HCT116 (cell line): Measurements from ENCODE around the gene ST6GALNAC2. TPM values are rescaled to one million over a fixed set of nuclear protein-coding genes. Genes with fewer than 3 reads are reported as not detected.

Experiments used
- ATAC-seq: fragments of 200-7000 bp; cut with Tn5 transposase; 2 replicates; pipeline ENCODE4 v1.9.1; 2020; ENCODE audit warnings: mild to moderate bottlenecking, moderate library complexity
- BruUV-seq: library from RNA; stranded (reverse); fragments of 400-500 nt; replicated peaks from 2 replicates; lab custom pipeline; 2021; lab: Mats Ljungman, UMichigan
- CTCF ChIA-PET: fragments of 300-600 bp; sonication (Branson Sonifier 250); formaldehyde crosslinking; loops from one replicate; lab custom pipeline; 2021; ENCODE audit warnings: antibody characterized with exemption; lab: Charles Lee
- POLR2A ChIA-PET: fragments of 300-600, 350-600 bp; sonication (Branson Sonifier 250); formaldehyde crosslinking; loops from one replicate; lab custom pipeline; 2021; ENCODE audit warnings: antibody characterized with exemption; lab: Charles Lee
- RAD21 ChIA-PET, 2 experiments: fragments of 300-600 bp; sonication (Branson Sonifier 250); formaldehyde crosslinking; loops; one replicate each; lab custom pipeline; 2023; ENCODE audit warnings: low total read pairs in 2 of 2; ENCODE audit not compliant: uncharacterized antibody in 2 of 2, unreplicated experiment in 2 of 2, low non-redundant PET in 1 of 2; lab: Charles Lee
- DNase-seq: peaks from one replicate; pipeline ENCODE4 v3.0.0-alpha.2; 2010; ENCODE audit warnings: low read depth, low spot score
- H2AFZ ChIP-seq: fragments of 200-600 bp; shearing (Covaris generic), sonication (generic); 2 replicates; pipeline ENCODE4 v1.6.1; 2017; ENCODE audit warnings: low read depth, mixed run types, mixed read lengths, antibody characterized with exemption, low read length; ENCODE audit not compliant: poor library complexity, severe bottlenecking
- H3K27ac ChIP-seq: 2 replicates; pipeline ENCODE4 v1.5.1; 2012; ENCODE audit warnings: low read depth, low read length
- H3K27me3 ChIP-seq: fragments of 200-600 bp; sonication (generic); 2 replicates; pipeline ENCODE4 v1.6.1; 2016; ENCODE audit warnings: mixed run types, low read length, mixed read lengths; ENCODE audit not compliant: insufficient read depth
- H3K36me3 ChIP-seq, 2 experiments: fragments of 200-500 bp in 1 of 2; fragments of 200-600 bp in 1 of 2; sonication (Bioruptor generic) in 1 of 2; sonication (generic) in 1 of 2; 2 replicates each; pipeline versions ENCODE4 v1.5.1 to v1.6.1; 2014 to 2016; ENCODE audit warnings: low read length in 2 of 2, inconsistent platforms in 1 of 2, mixed read lengths in 1 of 2, mixed run types in 1 of 2; ENCODE audit not compliant: insufficient read depth in 2 of 2, control insufficient read depth in 1 of 2
- H3K4me1 ChIP-seq, 2 experiments: fragments of 200-600 bp in 1 of 2; sonication (generic) in 1 of 2; 2 replicates each; pipeline versions ENCODE4 v1.5.1 to v1.6.1; 2012 to 2017; ENCODE audit warnings: low read length in 2 of 2, inconsistent platforms in 1 of 2, mild to moderate bottlenecking in 1 of 2, mixed read lengths in 1 of 2, mixed run types in 1 of 2, moderate library complexity in 1 of 2; ENCODE audit not compliant: insufficient read depth in 2 of 2, control insufficient read depth in 1 of 2
- H3K4me2 ChIP-seq: fragments of 200-600 bp; sonication (generic); 2 replicates; pipeline ENCODE4 v1.6.1; 2017; ENCODE audit warnings: mixed run types, low read length, mixed read lengths
- H3K4me3 ChIP-seq, 2 experiments: fragments of 200-600 bp in 1 of 2; sonication (generic) in 1 of 2; replicated peaks in 1 of 2; 2 replicates each; pipeline ENCODE4 v1.5.1; 2011 to 2016; ENCODE audit warnings: low read length in 2 of 2, control low read depth in 1 of 2, low read depth in 1 of 2, mild to moderate bottlenecking in 1 of 2, mixed read lengths in 1 of 2, mixed run types in 1 of 2
- H3K79me2 ChIP-seq: fragments of 200-600 bp; sonication (generic); 2 replicates; pipeline ENCODE4 v1.6.1; 2017; ENCODE audit warnings: mild to moderate bottlenecking, mixed run types, low read length, moderate library complexity, mixed read lengths; ENCODE audit not compliant: insufficient read depth
- H3K9ac ChIP-seq: fragments of 200-600 bp; sonication (generic); 2 replicates; pipeline ENCODE4 v1.6.1; 2016; ENCODE audit warnings: low read length, mixed read lengths
- H3K9me2 ChIP-seq: fragments of 200-600 bp; sonication (generic), shearing (Covaris generic); 2 replicates; pipeline ENCODE4 v1.6.1; 2017; ENCODE audit warnings: mixed run types, mild to moderate bottlenecking, moderate library complexity; ENCODE audit not compliant: insufficient read depth
- H3K9me3 ChIP-seq, 2 experiments: fragments of 200-500 bp in 1 of 2; fragments of 200-600 bp in 1 of 2; sonication (Bioruptor generic) in 1 of 2; sonication (generic) in 1 of 2; 2 replicates each; pipeline ENCODE4 v1.6.1; 2014 to 2017; ENCODE audit warnings: low read length in 2 of 2, mixed read lengths in 2 of 2, inconsistent platforms in 1 of 2, low read depth in 1 of 2, mild to moderate bottlenecking in 1 of 2, mixed run types in 1 of 2, moderate library complexity in 1 of 2; ENCODE audit not compliant: control insufficient read depth in 1 of 2, insufficient read depth in 1 of 2
- H4K20me1 ChIP-seq: fragments of 200-600 bp; sonication (generic), shearing (Covaris generic); 2 replicates; pipeline ENCODE4 v1.6.1; 2017; ENCODE audit warnings: mixed run types, mild to moderate bottlenecking, moderate library complexity; ENCODE audit not compliant: insufficient read depth
- CBX3 ChIP-seq: IDR thresholded peaks from 2 replicates; pipeline ENCODE4 v1.6.1; 2012; ENCODE audit warnings: low read depth
- CTCF ChIP-seq, 3 experiments: fragments of 200-600 bp in 1 of 3; sonication (generic) in 1 of 3; IDR thresholded peaks in 2 of 3; conservative IDR thresholded peaks in 1 of 3; 2 replicates each; pipeline ENCODE4 v1.5.1; 2012 to 2017; ENCODE audit warnings: low read depth in 2 of 3, low read length in 2 of 3, antibody characterized with exemption in 1 of 3, borderline replicate concordance in 1 of 3, control low read depth in 1 of 3, mild to moderate bottlenecking in 1 of 3, mixed read lengths in 1 of 3, mixed run types in 1 of 3, moderate library complexity in 1 of 3; ENCODE audit not compliant: insufficient read depth in 1 of 3
- ELF1 ChIP-seq: IDR thresholded peaks from 2 replicates; pipeline ENCODE4 v1.6.1; 2012; ENCODE audit warnings: low read depth, borderline replicate concordance
- RAD21 ChIP-seq: IDR thresholded peaks from 2 replicates; pipeline ENCODE4 v1.6.1; 2012; ENCODE audit warnings: low read depth, mild to moderate bottlenecking
- SP1 ChIP-seq: IDR thresholded peaks from 2 replicates; pipeline ENCODE4 v1.6.1; 2012; ENCODE audit warnings: low read depth
- SRF ChIP-seq: IDR thresholded peaks from 2 replicates; pipeline ENCODE4 v1.6.1; 2012; ENCODE audit warnings: low read depth
- YY1 ChIP-seq: IDR thresholded peaks from 2 replicates; pipeline ENCODE4 v1.6.1; 2011; ENCODE audit warnings: low read length, low read depth, moderate library complexity, mild to moderate bottlenecking; ENCODE audit not compliant: insufficient replicate concordance; ENCODE audit errors: extremely low read depth
- intact Hi-C: fragments of 100-400 bp; cut with micrococcal nuclease; formaldehyde crosslinking; loops from 2 replicates; pipeline ENCODE4 v1.10.0; 2022
- total RNA-seq: library from RNA; stranded (reverse); gene quantifications from one replicate; pipeline ENCODE4 v1.2.1, GENCODE V29; 2021; ENCODE audit not compliant: unreplicated experiment
- TF ChIP-seq, protein P1 (sequence below): IDR thresholded peaks from 2 replicates; pipeline ENCODE4 v1.6.1; 2012
- TF ChIP-seq, protein P2 (sequence below): IDR thresholded peaks from 2 replicates; pipeline ENCODE4 v1.6.1; 2012; ENCODE audit warnings: low read depth

Gene ST6GALNAC2
- total RNA-seq, 1 experiment from 2014 or later, result 14.7 TPM

DNA sequence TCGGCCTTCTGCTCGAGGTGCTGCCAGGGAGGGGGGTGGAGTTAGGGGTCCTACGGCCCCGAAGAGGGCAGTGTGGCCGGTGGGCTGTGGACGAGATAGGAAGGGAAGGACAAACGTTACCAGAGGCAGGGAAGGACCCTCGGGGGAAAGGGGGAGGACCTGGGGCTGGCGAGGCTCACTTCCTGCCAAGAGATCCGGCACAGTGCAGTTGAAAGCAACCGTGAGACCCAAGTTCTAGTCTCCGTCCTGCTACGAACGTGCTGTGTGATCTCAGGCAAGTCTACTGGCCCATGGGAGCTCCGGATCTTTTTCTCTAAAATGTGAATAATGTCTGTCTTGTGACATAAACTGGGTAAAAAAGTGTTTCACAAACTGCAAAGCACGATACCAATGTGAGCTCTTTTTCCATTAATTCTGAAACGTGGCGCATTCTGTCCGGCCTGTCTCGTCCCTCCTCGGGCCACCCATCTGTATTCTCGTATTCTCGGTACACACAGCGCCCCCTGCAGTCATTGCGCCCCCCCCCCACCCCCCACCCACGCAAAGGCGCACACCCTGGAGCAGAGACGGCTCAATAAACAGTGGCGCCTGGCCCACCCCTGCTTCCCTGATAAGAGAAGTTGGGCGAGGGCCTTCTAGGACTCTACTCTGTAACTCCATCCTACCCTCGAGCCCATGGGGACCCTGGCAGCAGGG is 57.0 kb downstream of the ST6GALNAC2 start:
- Histone ChIP-seq H3K27ac (no peak overlapping the region), H3K9me2 (no peaks in the 10 kb centered on the region), H3K4me3 (no peak overlapping the region), H3K79me2 (no peaks in the 10 kb centered on the region), H3K9me3 (no peaks in the 10 kb centered on the region), H3K9ac (no peak overlapping the region), H3K4me2 (no peak overlapping the region), H2AFZ (no peak overlapping the region), H3K27me3 (no peaks in the 10 kb centered on the region), H3K4me1 (peaks cover 10 to 31% of the 10 kb centered on the region in 2 experiments; a peak in 3 of 4 replicates), H4K20me1 (no peaks in the 10 kb centered on the region), H3K36me3 (no peaks in the 10 kb centered on the region)
- ATAC-seq (peak; percentile 50), DNase-seq (no peak)
- intact Hi-C loops, result no loop called here
- RAD21 ChIA-PET, result interaction anchor here in 1 of 2 experiments (1.4 kb wide), 1 partner anchor 12 kb away, joined by 4 read pairs; the partner anchor contains the start of gene PRCD
- CTCF ChIA-PET, result interaction anchor here (0.6 to 2.8 kb wide), 6 partner anchors 12 to 153 kb away, joined by 3 to 10 read pairs (median 4); partner anchors contain the start of gene PRCD
- BruUV-seq, result no TSS peak
- POLR2A ChIA-PET, result interaction anchor here (0.5 to 0.7 kb wide), 3 partner anchors 28 to 143 kb away, joined by 3 to 5 read pairs (median 3); no protein-coding TSS in a partner anchor
- TF ChIP-seq CTCF (IDR thresholded peaks at IDR 0.05 in 2 of 3, conservative IDR thresholded peaks at IDR 0.05 in 1 of 3; ENCODE audit: borderline replicate concordance in 1 of 3, insufficient read depth in 1 of 3, low read depth in 2 of 3, low read length in 2 of 3) (peak in 2 of 3 experiments; percentile 17 to 47; a peak in 3 of 6 replicates), CBX3 (no peak)
- TF ChIP-seq, all 23 proteins: peak for 1

GRCh38 chr17:76528156-76528527 is 57.5 kb downstream of the ST6GALNAC2 start:
- Histone ChIP-seq H3K9me2 (no peaks in the 10 kb centered on the region), H4K20me1 (no peaks in the 10 kb centered on the region), H3K36me3 (no peaks in the 10 kb centered on the region), H3K4me1 (peaks cover 10 to 36% of the 10 kb centered on the region in 2 experiments; a peak in 3 of 4 replicates), H3K27ac (no peak overlapping the region), H3K27me3 (no peaks in the 10 kb centered on the region), H3K9me3 (no peaks in the 10 kb centered on the region), H3K4me3 (no peak overlapping the region), H3K9ac (no peak overlapping the region), H3K79me2 (no peaks in the 10 kb centered on the region), H3K4me2 (no peak overlapping the region), H2AFZ (no peak overlapping the region)
- intact Hi-C loops, result no loop called here
- no TSS peak for BruUV-seq
- ChIA-PET POLR2A (interaction anchor here (0.5 to 0.7 kb wide), 3 partner anchors 29 to 144 kb away, joined by 3 to 5 read pairs (median 3); no protein-coding TSS in a partner anchor), CTCF (interaction anchor here (0.9 to 2.8 kb wide), 6 partner anchors 12 to 154 kb away, joined by 3 to 10 read pairs (median 6); partner anchors contain the start of gene PRCD), RAD21 (interaction anchor here in 1 of 2 experiments (1.4 kb wide), 1 partner anchor 12 kb away, joined by 4 read pairs; the partner anchor contains the start of gene PRCD)
- ATAC-seq (no peak), DNase-seq (no peak)
- TF ChIP-seq YY1 (no peak), SP1 (no peak), ELF1 (no peak), SRF (no peak), RAD21 (no peak)
- TF ChIP-seq, protein P1, sequence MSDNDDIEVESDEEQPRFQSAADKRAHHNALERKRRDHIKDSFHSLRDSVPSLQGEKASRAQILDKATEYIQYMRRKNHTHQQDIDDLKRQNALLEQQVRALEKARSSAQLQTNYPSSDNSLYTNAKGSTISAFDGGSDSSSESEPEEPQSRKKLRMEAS, result no peak
- TF ChIP-seq, protein P2, sequence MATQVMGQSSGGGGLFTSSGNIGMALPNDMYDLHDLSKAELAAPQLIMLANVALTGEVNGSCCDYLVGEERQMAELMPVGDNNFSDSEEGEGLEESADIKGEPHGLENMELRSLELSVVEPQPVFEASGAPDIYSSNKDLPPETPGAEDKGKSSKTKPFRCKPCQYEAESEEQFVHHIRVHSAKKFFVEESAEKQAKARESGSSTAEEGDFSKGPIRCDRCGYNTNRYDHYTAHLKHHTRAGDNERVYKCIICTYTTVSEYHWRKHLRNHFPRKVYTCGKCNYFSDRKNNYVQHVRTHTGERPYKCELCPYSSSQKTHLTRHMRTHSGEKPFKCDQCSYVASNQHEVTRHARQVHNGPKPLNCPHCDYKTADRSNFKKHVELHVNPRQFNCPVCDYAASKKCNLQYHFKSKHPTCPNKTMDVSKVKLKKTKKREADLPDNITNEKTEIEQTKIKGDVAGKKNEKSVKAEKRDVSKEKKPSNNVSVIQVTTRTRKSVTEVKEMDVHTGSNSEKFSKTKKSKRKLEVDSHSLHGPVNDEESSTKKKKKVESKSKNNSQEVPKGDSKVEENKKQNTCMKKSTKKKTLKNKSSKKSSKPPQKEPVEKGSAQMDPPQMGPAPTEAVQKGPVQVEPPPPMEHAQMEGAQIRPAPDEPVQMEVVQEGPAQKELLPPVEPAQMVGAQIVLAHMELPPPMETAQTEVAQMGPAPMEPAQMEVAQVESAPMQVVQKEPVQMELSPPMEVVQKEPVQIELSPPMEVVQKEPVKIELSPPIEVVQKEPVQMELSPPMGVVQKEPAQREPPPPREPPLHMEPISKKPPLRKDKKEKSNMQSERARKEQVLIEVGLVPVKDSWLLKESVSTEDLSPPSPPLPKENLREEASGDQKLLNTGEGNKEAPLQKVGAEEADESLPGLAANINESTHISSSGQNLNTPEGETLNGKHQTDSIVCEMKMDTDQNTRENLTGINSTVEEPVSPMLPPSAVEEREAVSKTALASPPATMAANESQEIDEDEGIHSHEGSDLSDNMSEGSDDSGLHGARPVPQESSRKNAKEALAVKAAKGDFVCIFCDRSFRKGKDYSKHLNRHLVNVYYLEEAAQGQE, result no peak
